Mucosa of gallbladder (tissue), 1 donor: Measurements from ENCODE around the gene VPS37D. TPM values are rescaled to one million over a fixed set of nuclear protein-coding genes. Genes with fewer than 3 reads are reported as not detected.
"Not testable (repeated sequence)": the region's sequence is repeated elsewhere in the genome, so short reads cannot be mapped to it uniquely, and the experiment has no call there.

Experiments
- DNase-seq: peaks from one replicate; pipeline ENCODE4 v3.0.0-alpha.2; 2020; ENCODE audit warnings: low spot score
- total RNA-seq: library from RNA; stranded (reverse); gene quantifications from one replicate; pipeline ENCODE4 v1.2.1, GENCODE V29; 2021
- donor health status: DM: no; HTN: no; CAD: no.

VPS37D gene
- total RNA-seq, 1 donor from 2014 or later = 13.5 TPM

GRCh38 chr7:73705551-73705920 is 37.9 kb downstream of the VPS37D start:
- DNase-seq = no peak

DNA sequence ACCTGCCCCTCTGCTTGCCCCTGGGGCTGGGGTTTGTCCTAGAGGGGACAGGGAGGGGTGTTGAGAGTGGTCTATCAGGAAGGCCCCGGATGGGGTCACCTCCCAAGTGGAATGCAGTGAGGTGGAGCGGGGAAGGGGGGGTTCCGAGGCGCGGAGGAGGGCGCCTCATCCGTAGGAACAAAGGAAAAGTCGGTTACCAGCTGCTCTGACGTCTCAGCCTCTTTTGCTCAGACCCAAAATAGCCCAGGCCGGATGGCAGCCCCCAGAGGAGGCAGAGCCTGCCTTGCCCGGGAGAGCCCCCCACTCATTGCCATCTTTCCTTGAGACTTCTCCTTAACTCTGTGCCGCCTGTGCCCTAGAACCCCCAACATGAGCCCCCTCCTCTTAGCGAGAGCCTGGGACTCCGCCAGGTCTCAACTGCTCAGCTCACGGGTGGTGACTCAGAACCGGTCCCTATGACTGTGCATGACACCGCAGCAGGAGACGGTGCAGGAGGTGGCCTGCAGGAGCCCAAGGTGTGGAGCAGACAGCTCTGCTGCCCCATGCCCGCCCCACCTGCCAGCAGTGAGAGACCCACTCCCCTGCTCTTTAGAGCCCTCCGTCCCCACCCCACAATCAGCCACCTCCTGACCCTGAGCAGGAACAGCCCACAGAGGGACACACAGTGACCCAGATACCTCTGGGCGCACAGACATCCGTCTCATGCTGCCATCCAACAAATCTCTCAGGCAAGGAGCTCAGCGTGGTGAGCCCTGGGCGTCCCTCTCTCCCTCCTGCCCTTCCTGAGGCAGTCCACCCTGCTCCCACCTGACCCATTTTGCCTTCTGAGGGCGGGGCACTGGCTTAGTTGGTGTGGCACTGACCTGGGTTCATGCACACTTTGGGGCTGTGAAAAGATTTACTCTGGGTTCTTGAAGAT is 38.8 kb downstream of the VPS37D start:
- peak; percentile 62 for DNase-seq

GRCh38 chr7:73707045-73707631 is 39.5 kb downstream of the VPS37D start:
- DNase-seq = peak; percentile 95

DNA sequence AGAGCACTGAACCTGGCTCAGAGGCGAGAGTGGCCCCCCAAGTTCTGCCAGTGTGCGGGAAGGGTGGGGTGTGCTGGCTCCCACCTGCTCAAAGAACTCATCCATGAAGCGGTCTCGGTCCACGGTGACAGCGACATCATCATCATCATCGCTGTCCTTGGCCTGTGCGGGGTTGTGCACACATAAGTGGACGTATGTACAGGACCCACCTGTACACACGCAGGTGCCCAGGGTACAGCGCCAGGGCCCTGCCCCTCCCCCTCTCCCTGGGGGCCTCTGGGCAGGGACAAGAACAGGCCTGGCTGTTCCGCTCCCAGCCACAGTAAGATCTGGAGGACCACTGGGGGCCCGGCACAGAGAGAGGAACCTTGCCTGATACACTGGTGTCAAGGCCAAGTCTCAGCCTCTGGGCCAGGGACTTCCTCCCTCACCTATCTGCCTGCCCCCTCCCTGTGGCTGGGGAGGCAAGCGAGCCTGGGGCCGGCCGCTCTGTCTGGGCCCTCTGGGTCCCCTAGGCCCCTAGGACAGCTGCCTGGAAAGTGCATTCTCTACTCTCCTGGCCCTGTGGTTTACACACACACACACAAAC is 41.4 kb downstream of the VPS37D start:
- DNase-seq = no peak

- no peak for DNase-seq
These were observed 45.1 kb downstream of the VPS37D start for GRCh38 chr7:73712773-73713172.

GRCh38 chr7:73713319-73713718 is 45.7 kb downstream of the VPS37D start:
- not testable (repeated sequence) for DNase-seq

DNA sequence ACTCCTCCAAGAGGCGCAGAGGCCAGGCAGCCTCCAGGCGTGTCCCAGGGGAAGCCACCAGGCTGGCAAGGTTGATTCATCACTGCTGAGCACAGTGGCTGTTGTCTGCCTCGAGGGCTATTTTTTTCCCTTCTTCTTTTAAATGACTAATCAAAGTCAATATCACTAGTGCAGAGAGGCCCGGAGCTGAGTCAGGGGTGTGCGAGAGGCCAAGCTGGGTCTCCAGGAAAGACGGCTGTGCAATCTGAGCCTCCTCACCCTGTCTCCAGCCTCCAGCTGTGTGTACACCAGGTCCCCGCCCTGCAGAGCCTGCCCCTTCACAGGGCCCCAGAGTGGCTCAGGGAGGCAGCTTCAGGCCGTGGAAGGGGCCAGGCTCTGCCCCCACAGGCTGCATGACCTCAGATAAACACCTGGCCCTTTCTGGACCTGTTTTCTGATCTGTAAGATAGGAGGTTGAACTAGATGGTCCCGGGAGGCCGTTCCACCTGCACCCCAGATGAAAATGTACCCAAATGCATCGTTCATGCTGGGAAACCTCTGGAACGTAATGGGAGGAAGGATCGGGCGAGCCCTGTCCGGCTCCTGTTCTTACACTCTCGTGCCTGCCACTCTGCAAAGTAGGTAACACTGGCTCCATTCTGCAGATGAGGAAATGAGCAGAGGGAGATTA is 48.2 kb downstream of the VPS37D start:
- DNase-seq = peak; percentile 69

GRCh38 chr7:73716318-73716890 is 48.8 kb downstream of the VPS37D start:
- DNase-seq = no peak

GRCh38 chr7:73717025-73717807 is 49.6 kb downstream of the VPS37D start:
- no peak for DNase-seq

- no peak for DNase-seq
These were observed 50.4 kb downstream of the VPS37D start for GRCh38 chr7:73717991-73718405.

DNA sequence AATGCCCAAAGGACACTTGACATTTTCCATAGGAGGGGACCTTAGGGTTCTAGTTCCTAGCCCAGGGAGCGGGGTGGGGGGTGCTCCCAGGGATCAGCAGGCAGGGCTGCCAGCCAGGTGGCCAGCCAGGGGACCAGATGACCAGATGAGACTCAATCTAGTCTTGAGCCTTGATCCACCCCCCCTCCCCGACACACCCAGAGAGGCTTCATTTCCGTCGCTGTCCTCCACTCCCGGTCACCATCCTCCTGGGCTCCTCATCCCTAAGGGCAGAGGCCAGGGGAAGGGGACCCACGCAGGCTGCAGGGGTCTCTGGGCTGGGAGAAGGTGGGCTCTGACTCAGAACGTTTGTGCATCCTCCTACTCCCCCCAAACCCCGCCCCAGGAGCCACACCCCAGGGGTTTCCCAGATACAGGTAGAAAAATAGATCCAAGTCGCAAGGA is 50.8 kb downstream of the VPS37D start:
- DNase-seq = no peak

- DNase-seq = peak; percentile 68
These were observed 51.5 kb downstream of the VPS37D start, which contains the start of gene STX1A for GRCh38 chr7:73718905-73719805. Gene STX1A, minus strand, starts transcription at chr7:73719669. Its CDS starts 38 bp downstream, at chr7:73719631.

- DNase-seq = no peak
These were observed 52.2 kb downstream of the VPS37D start for GRCh38 chr7:73719806-73720169.

GRCh38 chr7:73720443-73720842 is 52.8 kb downstream of the VPS37D start:
- DNase-seq = not testable (repeated sequence)

GRCh38 chr7:73721377-73721817 is 53.8 kb downstream of the VPS37D start:
- DNase-seq = peak; percentile 77
